HG03159 (cell line): ENCODE results near the gene CNTN1.

ENCODE experiments used
- ATAC-seq: cut with Tn5 transposase; IDR thresholded peaks from one replicate; pipeline ENCODE4 v1.9.1; 2021; ENCODE audit warnings: mild to moderate bottlenecking, moderate library complexity; ENCODE audit not compliant: unreplicated experiment

Gene CNTN1

GRCh38 chr12:40691913-40692764, at the start of gene CNTN1:
Gene CNTN1 (plus strand): TSS chr12:40692439.
- ATAC-seq = peak; percentile 80

DNA sequence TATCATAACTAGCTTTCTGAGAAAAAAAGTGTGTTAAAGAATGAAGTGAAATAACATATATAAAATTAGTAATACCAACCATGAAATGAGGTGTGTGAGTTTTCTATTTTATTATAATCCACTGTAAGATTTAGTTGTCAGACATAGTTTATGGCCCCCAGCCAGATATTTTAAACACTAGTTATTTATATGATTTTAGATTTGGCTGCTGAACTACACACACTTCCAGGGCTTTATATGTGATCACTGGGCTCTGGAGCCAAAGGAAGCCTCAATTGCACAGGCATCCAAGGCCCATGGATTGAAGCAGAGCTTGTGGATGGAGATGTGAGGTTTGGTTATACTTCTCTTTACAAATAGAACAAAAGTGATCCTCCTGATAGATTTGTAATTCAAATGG, 48.7 kb upstream of the CNTN1 start:
- ATAC-seq = no peak

DNA sequence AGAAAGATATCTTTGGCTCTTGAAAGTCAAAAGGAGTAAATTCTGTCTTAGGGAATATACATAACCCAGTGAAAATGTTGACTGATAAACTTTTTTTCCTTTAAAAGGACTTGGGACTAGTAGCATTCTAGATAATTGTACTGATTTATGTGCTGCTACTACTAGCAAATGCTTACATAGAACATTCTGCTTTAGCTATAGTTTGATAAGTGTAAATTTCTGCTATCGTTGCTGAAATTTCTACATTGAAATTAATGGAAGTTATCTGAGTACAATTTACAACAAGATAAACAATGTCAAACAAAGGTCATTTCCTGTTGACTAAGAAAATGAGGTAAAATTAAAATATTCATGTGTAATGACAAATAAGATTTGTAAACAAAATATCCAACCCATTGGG, 48.3 kb upstream of the CNTN1 start:
- ATAC-seq = no peak

DNA sequence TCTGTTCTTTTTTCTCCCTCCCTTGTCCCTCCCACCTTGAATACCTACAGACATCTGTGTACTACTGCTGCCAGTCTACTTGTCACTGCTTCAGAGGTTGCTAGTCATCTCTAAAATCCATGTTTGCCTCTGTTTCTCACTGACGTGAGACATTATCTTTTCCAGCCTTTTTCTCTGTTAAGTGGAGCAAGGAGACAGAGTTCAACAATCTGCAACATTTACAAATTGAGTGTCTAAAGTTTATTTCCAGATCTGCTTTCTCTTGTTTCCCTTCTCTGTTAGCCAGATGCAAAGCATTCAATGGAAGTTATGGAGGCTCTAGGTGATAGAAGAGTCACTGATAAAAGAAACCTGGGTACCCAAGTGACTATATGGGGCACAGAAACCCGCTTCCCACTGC, 47.5 kb upstream of the CNTN1 start:
- ATAC-seq = no peak

GRCh38 chr12:40645361-40645760, 46.9 kb upstream of the CNTN1 start:
- no peak for ATAC-seq

- no peak for ATAC-seq
Measured at GRCh38 chr12:40646456-40646855, 45.8 kb upstream of the CNTN1 start.

DNA sequence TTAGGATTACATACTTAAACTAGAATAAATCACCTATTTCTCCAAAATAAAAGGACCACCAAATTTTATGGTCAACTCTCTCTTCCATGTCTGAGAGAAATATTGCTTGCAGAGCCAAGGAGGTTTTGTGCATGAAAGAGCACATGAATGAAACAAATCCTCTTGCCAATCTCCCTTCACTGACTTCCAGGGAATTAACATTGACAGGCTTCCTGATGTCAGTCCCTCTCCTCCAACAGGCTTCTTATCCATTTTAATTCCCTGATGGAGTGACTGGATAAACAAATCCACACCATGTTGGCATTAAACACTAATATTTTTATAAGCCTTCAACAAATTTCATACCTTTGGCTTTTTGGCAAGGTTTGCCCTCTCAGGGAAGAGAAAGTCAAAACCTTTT, 45.3 kb upstream of the CNTN1 start:
- no peak for ATAC-seq

DNA sequence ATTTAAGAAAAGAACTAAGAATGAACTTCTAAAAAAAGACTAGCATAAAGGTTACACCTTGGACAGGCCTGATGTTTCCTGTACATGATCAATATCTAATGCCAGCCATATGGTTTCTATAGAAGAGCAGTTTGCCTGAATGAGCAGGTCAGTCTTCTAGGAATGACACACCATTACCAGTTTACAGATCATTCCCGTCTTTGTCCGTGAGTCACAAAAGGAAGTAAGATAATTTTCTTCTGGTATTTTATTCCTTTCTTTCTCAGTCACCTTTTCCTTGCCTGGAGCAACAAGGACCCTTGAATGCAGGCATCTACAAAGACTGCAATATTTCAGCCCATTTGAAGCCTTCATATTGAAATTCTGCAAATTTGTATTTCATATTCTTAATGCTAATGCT, 44.6 kb upstream of the CNTN1 start:
- ATAC-seq = no peak

DNA sequence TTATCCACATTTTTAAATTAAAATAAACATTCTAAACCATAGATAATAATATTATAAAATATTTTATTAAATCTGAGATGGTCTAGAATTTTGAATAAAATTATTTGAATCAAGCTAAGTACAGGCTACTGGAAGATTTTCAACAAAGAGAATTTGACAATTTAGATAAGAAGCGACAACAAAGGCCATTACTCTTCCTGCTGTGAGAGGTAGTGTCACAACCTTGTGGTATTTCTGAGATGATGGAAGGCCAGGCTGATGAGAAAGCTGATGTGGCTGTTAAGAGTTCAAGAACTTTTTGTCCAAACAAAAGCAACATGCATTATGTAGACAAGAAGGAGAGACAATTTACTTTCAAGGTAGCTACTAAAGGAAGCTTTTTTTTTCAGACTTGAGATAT, 43.7 kb upstream of the CNTN1 start:
- no peak for ATAC-seq

DNA sequence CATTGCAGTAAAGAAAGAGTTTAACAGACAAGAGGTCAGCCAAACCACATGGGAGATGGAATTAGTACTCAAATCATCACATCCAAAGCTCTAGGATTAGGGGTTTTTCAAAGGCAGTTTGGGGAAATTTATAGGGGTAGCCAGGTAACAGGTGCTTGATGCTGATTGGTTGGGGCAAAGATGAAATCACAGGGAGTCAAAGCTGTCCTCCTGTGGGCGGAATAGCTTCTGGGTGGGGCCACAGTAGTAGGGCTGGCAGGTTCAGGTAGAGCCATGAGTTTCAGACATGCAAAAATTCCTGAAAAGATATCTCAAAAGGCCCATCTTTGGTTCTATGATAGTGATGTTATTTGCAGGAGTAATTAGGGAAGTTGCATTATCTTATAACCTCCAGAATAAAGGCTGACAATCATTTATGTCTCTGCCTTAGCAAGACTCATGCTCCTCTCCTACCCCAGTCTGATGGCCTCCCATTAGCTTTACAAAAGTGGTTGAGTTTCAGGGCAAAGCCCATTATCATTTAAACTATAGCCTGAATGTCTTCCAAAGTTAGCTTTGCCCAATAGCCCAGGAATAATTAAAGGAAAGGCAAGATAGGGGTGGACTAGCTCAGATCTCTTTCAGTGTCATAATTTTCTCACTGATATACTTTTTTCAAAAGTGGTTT, 42.1 kb upstream of the CNTN1 start:
- no peak for ATAC-seq

DNA sequence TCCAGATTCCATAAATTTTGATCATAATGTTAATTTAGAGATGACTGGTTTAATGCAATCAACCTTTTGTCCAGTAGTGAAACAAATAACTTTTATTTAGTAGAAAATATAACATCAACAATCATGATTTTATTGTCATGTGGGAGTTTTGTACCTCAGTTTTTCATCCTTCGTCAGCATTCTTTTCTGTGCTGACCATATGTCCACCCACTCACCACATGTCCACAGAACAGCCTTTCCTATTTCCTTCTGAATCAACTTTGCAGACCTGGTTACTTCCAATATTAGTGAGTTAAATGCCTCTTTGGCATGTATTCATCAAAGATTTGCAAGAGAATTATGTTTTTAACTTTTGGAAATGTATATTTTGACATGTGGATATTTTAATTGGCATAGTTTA, 36.8 kb upstream of the CNTN1 start:
- ATAC-seq = no peak

- no peak for ATAC-seq
Measured at GRCh38 chr12:40662366-40662765, 29.9 kb upstream of the CNTN1 start.

- no peak for ATAC-seq
Measured at GRCh38 chr12:40663781-40664180, 28.5 kb upstream of the CNTN1 start.

DNA sequence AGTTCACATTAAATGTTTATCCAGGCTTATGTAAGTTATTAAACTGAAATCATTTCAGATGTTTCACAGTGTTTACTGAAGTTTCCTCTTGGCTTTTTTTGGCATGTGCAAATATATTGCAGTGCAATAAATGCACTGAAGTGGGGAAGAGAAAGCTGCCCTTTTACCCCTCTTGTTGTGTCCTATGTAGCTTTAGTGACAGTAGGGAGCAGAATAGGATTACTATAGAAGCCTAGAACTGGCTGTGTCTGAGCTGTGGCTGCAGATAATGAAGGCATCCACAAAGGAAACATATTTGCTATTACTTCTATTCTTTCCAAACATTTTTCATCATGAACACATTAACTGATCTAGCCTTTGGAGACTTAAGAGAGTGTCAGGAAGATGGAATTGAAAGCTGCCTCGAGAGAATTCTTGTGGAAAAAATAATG, 24.1 kb upstream of the CNTN1 start:
- ATAC-seq = no peak

GRCh38 chr12:40672741-40673271, 19.4 kb upstream of the CNTN1 start:
- no peak for ATAC-seq

DNA sequence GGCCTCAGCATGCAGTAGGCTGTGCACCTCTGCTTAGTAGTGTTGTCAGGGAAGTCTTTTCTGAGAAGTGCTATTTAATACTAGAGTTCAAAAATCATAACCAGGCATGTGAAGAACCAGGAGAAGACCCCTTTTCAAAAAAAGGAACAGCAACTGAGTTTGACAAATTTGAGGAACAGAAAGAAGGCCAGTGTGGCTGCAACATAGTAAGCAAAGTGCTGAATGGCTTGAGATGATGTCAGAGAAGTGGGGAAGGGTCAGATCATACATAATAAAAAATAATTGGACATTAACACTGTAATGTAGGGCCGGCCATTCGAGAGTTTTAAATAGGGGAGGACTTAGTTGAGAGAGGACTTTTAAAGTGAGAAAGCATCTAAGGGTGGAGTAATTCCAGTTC, 11.1 kb upstream of the CNTN1 start:
- ATAC-seq = peak; percentile 79

- ATAC-seq = no peak
Measured at GRCh38 chr12:40684986-40685385, 7.3 kb upstream of the CNTN1 start.

- no peak for ATAC-seq
Measured at GRCh38 chr12:40688085-40688725, 4.0 kb upstream of the CNTN1 start.

GRCh38 chr12:40689576-40689975, 2.7 kb upstream of the CNTN1 start:
- ATAC-seq = no peak

GRCh38 chr12:40692765-40693206, 547 bp downstream of the CNTN1 start:
- peak; percentile 19 for ATAC-seq

DNA sequence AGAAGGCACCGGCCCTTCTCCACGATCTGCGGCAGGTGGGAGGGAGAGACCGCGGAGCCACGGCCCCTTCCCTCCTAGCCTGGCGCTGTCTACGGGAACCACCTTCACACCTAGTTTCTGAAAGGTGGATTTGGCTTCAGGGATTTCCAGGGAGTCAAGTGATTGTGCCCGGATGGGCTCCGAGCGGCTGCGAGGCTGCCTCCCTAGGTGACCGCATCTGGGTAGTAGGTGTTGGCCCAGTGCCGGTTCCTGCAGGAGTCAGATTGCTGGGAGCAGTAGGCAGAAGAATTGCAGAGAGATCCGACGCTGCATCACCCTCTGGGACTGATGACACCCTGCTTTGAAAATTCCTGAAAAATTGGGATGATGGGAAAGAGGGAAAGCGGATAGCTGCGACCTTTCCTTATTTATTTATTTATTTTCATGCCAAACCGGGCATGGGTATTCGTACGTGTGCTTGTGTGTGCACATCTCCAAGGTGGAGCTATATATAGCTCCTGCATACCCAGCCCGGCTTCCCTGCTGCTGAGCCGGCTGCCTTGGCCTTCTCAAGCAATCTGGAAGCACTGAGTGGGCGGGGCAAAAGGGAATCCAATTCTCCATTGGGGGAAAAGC, 1.1 kb downstream of the CNTN1 start:
- peak; percentile 10 for ATAC-seq
